ENCODE results near the gene ZIC2.

DNA sequence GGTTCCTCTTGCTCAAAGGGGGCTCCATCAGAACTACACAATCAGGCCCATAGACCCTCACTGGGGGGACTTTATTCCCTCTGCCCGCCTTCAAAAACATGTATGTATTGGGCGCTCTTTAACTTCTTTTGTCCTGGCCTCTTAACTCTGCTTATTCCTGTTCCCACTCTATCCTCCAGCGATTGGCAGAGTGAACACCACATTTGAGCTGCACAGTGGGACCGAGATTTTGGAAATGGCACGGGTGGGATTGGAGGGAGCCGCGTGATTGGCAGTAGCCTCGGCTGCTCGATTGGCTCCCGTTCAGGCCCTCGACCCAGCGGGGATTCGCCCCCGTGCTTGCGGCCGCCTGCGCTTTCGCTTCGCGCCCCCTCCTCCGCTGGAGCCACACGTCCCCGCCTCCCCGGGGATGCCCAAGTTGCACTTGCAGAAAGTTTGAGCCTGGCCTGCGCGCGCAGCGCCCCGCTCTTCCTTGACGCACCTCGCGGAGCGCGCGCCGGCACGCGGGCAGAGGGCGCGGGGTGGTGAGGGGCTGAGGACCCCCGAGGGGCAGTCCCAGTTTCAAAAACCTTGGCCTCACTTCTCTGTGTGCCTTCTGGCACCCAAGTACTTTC, 9.9 kb upstream of the ZIC2 start, which contains the start of gene ZIC5:
- TF ChIP-seq EZH2 (IDR thresholded peaks at IDR 0.05; ENCODE audit: low read depth): no peak
- TF ChIP-seq, protein P1, sequence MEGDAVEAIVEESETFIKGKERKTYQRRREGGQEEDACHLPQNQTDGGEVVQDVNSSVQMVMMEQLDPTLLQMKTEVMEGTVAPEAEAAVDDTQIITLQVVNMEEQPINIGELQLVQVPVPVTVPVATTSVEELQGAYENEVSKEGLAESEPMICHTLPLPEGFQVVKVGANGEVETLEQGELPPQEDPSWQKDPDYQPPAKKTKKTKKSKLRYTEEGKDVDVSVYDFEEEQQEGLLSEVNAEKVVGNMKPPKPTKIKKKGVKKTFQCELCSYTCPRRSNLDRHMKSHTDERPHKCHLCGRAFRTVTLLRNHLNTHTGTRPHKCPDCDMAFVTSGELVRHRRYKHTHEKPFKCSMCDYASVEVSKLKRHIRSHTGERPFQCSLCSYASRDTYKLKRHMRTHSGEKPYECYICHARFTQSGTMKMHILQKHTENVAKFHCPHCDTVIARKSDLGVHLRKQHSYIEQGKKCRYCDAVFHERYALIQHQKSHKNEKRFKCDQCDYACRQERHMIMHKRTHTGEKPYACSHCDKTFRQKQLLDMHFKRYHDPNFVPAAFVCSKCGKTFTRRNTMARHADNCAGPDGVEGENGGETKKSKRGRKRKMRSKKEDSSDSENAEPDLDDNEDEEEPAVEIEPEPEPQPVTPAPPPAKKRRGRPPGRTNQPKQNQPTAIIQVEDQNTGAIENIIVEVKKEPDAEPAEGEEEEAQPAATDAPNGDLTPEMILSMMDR (conservative IDR thresholded peaks at IDR 0.05): no peak

Data from PC-9 (cell line).